Activated CD4-positive, CD25-positive, alpha-beta regulatory T cell treated with anti-CD3 and anti-CD28 coated beads, Interleukin-2, amount 50 U/mL, for 16 hours (primary cell): Measurements from ENCODE around the gene ASIC5.
"Not testable (repeated sequence)": the region's sequence is repeated elsewhere in the genome, so short reads cannot be mapped to it uniquely, and the experiment has no call there.

Experiments
- DNase-seq: peaks from one replicate; pipeline ENCODE4 v3.0.0-alpha.2; 2020; ENCODE audit warnings: low read depth, low spot score

The ASIC5 gene

GRCh38 chr4:155866177-155866576 is at the start of gene ASIC5:
Gene ASIC5 (minus strand): TSS chr4:155866277. CDS start chr4:155866226, 51 bp downstream.
- no peak for DNase-seq

GRCh38 chr4:155914782-155915181 is 48.7 kb upstream of the ASIC5 start:
- no peak for DNase-seq

GRCh38 chr4:155911905-155912304 is 45.8 kb upstream of the ASIC5 start:
- no peak for DNase-seq

GRCh38 chr4:155909615-155910226 is 43.6 kb upstream of the ASIC5 start:
- DNase-seq, result no peak

- no peak for DNase-seq
Measured at GRCh38 chr4:155908187-155909139, 42.4 kb upstream of the ASIC5 start.

GRCh38 chr4:155907556-155907955 is 41.5 kb upstream of the ASIC5 start:
- no peak for DNase-seq

- no peak for DNase-seq
Measured at GRCh38 chr4:155906554-155907247, 40.6 kb upstream of the ASIC5 start.

GRCh38 chr4:155904331-155904730 is 38.3 kb upstream of the ASIC5 start:
- DNase-seq, result no peak

- no peak for DNase-seq
Measured at GRCh38 chr4:155903453-155903852, 37.4 kb upstream of the ASIC5 start, which contains the start of gene TDO2. Gene TDO2 (plus strand): TSS chr4:155903696. CDS start chr4:155903759, 63 bp downstream.

- no peak for DNase-seq
Measured at GRCh38 chr4:155901013-155901412, 34.9 kb upstream of the ASIC5 start.

- DNase-seq, result no peak
Measured at GRCh38 chr4:155900381-155900780, 34.3 kb upstream of the ASIC5 start.

GRCh38 chr4:155899891-155900290 is 33.8 kb upstream of the ASIC5 start:
- no peak for DNase-seq

- not testable (repeated sequence) for DNase-seq
Measured at GRCh38 chr4:155898371-155898770, 32.3 kb upstream of the ASIC5 start.

- no peak for DNase-seq
Measured at GRCh38 chr4:155891058-155891457, 25.0 kb upstream of the ASIC5 start.

- no peak for DNase-seq
Measured at GRCh38 chr4:155889946-155890345, 23.9 kb upstream of the ASIC5 start.

GRCh38 chr4:155889031-155889793 is 23.1 kb upstream of the ASIC5 start:
- no peak for DNase-seq

- DNase-seq, result no peak
Measured at GRCh38 chr4:155887847-155888570, 21.9 kb upstream of the ASIC5 start.

GRCh38 chr4:155887045-155887444 is 21.0 kb upstream of the ASIC5 start:
- DNase-seq, result no peak

GRCh38 chr4:155885666-155886065 is 19.6 kb upstream of the ASIC5 start:
- no peak for DNase-seq

- DNase-seq, result no peak
Measured at GRCh38 chr4:155883895-155884294, 17.8 kb upstream of the ASIC5 start.

- no peak for DNase-seq
Measured at GRCh38 chr4:155881555-155881954, 15.5 kb upstream of the ASIC5 start.
